NB4 (cell line): ENCODE measurements around the gene RGS12.

ENCODE experiments used
- CTCF ChIP-seq: IDR thresholded peaks from one replicate; pipeline ENCODE4 v1.5.1; 2012; ENCODE audit warnings: low read depth, low read length
- POLR2A ChIP-seq: IDR thresholded peaks from 2 replicates; pipeline ENCODE4 v1.6.1; 2011; ENCODE audit warnings: mild to moderate bottlenecking; ENCODE audit not compliant: insufficient read length; ENCODE audit errors: extremely low read depth

GRCh38 chr4:3324093-3324815 lies 31.4 kb downstream of the RGS12 start:
- TF ChIP-seq CTCF (no peak), POLR2A (no peak)
